Activated effector memory CD4-positive, alpha-beta T cell treated with Interleukin-2 at 50 U/mL for 16 hours (primary cell): ENCODE data around the gene KRTAP10-3.

Experiments used
- DNase-seq: peaks from one replicate; pipeline ENCODE4 v3.0.0-alpha.2; 2020

Gene KRTAP10-3

DNA sequence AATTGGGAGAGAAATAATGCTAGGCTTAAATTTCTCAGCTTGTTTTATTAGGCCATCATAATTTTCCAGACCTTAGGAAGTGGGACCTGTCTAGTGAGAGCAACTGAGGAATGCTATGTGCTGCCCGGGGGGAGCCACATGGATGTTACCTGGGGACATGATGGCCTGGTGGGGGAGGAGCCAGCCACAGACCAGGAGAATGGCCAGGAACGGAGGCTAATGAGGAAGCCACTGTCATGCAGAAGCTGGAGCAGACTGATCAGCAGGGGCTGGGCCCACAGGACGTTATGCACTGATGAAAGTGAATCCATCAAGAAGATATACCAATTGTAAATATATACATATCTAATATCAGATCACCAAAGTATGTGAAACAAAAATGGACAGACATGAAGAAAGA lies 14.0 kb downstream of the KRTAP10-3 start:
- no peak for DNase-seq

DNA sequence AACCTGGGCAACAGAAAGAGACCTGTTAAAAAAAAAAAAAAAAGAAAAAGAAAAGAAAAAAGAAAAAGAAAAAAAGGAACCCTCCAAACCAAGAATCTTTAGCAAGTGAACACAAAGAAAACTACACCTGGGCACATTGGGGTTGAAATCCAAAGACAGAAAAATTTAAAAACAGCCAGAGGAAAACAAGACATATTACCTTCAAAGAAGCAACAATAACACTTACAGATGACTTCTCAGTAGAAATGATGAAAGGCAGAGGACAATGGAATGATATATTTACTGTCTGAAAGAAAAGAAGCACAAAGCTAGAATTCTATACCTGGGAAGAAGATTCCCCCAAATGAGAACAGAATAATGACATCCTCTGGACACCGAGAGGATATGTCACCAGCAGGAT lies 15.9 kb downstream of the KRTAP10-3 start:
- DNase-seq = no peak

DNA sequence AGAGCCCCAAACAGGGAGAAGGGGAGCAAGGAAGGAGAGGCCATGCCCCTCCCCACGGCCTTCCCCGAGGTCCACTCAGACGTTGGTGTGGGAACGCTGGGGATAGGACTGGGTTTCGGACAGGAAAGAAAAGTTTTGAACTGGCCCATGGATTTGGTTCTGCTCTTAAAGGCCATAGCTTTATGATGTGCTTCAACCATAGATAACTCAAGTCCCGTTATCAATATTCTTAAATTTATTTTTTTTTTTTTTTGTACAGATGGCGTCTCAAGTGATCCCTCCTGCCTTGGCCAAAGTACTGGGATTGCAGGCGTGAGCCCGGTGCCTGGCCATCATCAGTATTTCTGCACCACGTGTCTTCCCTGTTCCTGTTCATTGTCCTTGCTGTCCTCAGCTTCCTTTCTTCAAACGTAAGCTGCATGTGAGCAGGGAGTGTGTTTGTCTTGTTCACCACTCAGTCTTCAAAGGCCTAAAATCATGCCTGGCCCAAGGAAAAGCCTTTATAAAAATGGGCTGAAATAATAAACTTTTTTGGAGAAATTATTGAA lies 17.8 kb downstream of the KRTAP10-3 start:
- DNase-seq = no peak

DNA sequence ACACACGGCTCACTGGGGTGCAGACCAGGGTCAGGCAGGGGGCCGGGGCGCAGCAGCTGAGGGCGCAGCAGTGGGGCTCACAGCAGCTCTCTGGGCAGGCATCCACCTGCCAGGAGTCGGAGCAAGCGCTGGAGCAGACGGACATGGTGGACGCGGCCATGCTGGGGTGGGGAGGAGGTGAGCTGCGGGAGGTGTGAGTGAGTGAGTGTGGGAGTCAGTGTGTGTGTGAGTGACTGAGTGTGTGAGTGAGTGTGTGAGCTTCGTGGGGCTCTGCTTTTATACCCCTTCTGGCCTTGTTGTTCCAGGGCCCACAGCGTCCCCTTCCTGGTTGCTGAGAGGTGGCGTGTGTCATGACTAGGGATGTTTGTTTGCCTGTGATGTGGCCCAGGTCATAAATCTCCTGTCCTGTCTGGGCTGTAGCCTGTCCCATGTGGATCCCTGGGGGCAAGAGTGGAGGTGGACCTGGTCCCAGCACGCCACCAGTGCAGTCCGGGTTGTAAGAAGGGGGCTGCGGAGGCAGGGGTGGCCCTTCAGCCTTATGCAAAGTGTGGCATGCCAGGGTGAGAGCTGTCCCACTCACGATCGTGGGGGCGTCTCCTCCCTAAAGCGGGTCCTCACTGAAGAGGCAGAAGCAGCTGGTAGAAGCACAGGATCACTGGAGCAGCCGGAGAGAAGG lies 18.5 kb downstream of the KRTAP10-3 start, which contains the start of gene KRTAP10-1:
Gene KRTAP10-1, minus strand, starts transcription at position 205 of the 676 bp plus-strand sequence. Its CDS starts 45 bp downstream, at position 160.
- no peak for DNase-seq

DNA sequence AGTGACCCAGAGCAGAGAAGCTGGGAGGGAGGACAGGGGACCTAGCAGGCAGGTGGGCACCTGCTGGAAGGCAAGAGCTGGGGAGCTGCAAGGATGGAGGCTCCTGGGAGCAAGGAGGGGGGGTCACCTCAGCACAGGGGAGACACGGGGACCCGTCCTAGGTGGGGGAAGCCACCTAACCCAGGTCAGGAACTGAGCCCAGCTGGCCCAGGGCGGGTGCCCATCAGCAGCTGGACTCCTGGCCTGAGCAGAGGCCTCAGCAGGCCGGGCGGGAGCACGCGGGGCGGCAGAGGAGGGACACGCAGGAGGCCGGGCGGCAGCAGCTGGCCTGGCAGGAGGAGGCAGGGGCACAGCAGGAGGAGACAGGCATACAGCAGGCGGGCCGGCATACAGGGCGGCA lies 19.5 kb downstream of the KRTAP10-3 start:
- no peak for DNase-seq

DNA sequence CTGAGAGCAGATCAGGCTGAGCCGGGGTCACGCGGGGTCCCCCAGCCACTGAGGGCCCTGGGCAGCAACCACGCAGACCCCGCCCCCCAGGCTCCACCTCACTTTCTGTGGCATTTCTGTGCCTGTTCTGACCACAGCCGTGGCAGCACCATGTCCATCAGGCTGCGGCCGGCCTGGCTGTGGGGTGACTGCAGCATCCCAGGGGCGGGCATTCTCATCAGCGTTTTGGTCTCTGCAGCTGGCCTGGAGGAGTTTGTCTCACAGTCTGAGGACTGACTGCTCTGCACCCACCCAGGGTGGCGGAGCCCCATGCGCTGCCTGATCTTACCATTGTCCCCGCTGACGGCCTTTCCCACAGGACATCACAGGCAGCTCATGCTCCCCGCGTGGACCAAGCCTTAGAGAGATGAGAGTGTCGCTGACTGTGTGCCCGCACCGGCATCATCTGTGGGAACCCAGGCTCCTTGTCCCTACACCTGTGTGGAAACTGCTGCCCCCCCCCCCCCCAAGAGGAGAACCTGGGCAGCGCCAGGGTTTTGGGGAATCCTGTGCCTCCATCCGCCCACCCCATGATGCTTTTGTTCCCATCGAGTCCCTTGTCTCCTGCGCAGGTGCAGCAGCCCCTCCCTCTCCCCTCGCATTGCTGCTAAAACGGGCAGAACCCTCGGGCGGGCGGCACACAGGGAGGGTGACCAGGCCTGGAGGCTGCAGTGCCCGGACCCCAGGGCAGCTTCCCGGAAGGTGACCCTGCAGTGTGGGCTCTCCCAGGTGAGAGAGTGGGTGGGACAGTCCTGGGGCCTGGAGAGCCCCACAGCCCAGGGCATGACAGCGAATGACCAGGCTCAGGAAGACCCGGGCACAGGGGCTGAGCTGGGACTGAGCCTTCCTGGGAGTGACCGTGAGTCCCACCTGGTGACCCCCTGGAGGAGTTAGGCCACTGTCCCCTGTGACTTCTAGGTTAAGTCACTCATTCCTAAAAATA lies 20.4 kb downstream of the KRTAP10-3 start:
- no peak for DNase-seq

DNA sequence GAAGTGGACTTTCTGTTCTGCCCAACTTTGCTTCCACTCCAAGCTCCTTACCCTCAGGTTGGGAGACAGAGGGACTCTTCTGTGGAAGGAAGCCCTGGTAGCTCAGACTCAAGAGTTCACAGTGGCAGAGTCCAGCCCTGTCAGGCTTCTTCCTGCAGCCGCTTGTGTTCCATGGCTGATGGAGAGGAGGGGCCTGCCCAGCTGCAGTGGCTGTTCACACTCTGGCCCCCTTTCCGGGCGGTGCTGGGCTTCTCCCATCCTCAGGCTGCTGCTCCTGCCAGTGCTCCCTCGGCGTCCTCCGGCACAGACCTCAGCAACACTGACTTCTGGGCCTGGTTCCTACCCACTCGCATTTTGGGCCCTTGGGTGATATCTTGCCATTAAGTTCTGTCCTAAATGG lies 22.6 kb downstream of the KRTAP10-3 start:
- no peak for DNase-seq

DNA sequence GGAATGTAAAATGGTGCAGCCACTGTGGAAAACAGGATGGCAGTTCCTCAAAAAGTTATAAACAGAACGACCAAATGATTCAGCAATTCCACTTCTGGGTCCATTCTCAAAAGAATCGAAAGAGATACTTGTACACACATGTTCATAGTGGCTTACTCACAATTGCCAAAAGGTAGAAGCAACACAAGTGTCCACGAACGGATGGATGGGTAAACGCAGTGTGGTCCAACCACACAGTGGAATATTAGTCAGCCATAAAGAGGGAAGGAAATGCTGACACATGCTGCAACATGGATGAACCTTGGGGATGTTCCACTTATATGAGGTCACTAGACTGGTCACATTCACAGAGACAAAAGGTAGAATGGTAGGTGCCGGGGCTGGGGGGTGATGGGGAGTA lies 23.9 kb downstream of the KRTAP10-3 start:
- DNase-seq = no peak

DNA sequence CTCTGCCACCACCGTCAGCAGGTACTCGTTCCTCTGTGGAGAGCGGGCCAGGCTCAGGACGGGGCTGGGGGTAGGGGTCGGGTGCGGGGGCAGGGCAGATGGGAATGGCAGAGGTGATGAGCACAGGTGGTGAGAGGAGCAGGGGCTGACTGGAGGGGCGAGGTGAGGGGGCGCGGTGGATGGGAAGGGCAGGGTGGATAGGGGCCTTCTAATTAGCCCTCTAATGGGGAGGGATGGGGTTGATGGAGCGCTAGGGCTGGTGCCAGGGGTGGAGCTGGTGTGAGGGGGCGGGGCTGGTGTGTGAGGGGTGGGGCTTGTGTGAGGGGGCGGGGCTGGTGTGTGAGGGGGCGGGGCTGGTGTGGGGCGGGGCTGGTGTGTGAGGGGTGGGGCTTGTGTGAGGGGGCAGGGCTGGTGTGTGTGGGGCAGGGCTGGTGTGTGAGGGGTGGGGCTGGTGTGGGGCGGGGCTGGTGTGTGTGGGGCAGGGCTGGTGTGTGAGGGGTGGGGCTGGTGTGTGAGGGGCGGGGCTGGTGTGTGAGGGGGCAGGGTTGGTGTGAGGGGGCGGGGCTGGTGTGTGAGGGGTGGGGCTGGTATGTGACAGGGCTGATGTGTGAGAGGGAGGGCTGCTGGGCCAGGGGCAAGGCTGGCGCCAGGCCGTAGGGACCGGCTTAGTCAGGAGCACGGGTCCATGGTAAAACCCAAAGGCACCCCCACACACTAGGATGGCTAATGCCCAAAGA lies 24.5 kb downstream of the KRTAP10-3 start:
- DNase-seq = no peak

DNA sequence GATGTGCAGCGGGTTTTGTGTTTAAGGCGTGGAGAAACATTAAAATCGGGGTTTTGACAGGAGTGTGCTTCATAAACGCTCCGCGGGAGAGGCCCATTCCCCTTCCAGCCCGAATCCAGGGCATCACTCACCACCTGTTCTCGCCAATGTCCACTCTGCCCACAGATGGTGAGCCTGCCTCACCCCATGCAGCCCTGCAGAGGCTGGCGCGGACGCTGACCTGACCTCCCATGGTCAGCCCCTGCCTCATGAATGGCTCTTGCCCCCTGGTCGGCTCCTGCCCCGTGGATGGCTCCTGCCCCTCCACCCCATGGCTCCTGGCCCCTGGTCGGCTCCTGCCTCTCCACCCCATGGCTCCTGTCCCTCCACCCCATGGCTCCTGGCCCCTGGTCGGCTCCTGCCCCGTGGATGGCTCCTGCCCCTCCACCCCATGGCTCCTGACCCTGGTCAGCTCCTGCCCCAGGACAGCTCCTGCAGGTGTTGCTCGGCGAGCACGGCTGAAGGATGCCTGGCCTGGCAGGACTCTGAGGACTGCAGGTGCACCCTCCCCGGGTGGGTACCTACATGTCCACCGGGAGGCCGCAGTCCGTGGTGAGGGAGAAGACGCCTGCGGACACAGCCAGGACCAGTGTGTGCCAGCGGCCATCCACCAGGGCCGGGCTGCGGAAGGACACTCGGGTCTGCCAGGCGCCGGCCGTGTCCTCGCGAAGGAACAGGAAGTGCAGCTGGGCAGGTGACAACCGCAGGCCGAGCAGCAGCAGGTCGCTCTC lies 25.3 kb downstream of the KRTAP10-3 start:
- no peak for DNase-seq

DNA sequence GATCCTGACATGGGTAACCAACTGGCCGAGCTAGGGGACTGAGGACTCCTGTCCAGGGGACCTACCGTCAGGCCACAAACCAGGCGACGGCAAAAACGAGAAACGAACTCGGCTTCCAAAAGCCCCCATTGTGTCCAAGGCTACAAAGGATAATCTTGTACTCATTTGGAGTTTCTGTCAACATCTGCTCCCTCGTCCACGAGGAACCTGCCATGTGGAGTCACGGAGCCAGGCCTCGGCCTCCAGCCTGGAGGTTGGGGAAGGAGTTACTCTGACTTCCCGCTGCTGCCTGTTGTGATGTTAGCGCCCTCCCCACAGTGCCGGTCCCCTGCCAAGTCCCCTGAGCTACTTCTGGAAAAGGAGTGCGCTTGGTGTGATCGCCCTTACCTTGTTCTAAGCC lies 25.9 kb downstream of the KRTAP10-3 start:
- DNase-seq = no peak

DNA sequence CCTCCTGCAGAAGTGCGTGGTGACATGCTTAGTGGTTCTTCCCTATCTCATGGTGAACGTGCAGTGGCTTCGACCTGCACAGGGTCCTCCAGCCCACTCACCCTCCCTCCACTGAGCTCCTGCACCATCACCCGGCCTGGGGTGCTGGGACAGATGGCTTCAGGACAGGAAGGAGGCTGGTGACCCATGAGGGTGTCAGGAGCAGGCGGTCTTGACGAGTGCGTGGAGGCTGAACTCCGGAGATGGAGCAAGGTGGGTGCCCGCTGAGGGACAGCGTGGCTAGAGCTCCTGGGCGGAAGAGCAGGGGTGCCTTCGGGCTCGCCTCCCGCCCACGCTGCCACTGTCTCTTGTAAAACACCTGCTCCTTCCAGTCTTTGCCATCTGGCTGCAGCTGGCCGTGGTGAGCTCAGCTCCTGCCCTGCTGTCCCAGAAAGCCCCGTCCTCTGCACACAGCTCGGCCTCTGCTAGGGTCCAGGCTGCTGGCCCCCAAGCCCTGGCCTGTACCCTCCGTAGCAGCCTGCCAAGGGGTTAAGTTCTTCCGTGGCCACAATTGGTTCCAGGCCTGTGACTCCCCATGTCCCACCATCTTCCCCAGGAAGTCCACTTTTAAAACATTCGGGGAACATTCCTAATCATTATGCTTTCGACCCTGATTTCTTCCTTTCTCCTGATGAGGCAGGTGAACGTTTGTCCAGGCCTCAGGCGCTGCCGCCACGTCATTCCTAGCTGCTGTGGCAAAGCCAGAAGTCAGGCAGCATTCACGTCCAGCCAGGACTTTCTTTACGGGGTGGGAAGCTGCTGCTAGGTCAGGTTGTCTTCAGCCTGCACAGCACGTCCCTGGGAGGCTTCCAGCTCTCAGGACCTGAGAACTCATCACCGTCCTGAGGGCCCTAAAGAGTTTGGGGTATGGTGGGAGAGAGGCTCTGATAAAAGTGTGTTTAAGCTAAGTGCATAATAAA lies 26.7 kb downstream of the KRTAP10-3 start:
- no peak for DNase-seq

DNA sequence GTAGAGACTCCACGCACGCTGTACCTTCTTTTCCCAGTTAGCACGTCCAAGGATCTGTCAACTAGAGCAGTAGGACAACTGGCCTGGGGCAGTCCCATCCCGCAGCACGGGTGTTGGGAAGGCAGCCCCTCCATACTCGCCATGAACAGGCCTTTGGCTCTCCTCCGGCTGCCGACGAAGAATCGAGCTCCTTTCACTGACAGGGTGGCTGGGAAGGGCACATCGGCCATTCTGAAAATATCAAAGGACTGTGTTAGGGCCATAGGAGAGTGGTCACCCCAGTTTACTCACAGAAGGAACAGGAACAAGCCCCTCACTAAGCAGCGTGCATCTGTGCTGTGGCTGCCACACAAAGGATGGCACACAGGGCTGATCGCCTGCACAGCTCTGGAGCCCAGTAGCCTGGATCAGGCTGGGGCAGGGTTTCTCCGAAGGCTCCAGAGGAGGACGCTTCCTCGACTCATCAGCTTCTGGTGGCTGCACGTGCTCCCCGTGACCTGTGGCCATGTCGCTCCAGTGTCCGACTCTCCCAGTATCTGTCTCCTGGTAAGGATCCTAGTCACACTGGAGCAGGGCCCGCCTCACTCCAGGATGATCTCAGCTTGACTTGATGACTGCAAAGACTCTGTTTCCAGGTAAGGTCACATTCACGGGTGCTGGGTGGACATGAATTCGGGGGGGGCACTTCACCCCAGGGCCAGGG lies 27.5 kb downstream of the KRTAP10-3 start:
- no peak for DNase-seq

DNA sequence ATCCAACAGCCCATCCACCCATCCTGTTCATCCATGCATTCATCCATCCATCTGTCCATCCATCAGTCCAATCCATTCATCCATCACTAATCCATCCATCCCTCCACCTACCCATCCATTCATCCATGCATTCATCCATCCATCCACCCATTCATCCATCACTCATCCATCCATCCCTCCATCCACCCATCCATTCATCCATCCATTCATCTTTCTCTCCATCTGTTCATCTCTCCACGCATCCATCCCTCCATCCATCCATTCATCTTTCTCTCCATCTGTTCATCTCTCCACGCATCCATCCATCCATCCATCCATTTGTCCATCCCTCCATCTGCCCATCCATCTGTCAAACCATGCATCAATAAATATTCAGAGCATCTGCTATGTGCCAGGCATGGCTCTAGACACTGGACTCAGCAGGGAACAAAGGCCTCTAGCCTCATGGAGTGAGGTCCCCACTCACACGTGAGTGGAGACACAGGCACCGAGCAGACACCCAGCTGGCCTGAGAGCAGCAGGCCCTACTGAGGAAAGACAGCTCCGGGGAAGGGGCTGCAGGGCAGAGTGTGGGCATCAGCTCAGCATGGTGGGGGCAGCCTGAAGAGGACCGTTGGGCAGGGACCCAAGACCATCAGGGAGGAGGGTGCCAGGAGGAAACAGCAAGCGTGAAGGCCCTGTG lies 28.2 kb downstream of the KRTAP10-3 start:
- no peak for DNase-seq

DNA sequence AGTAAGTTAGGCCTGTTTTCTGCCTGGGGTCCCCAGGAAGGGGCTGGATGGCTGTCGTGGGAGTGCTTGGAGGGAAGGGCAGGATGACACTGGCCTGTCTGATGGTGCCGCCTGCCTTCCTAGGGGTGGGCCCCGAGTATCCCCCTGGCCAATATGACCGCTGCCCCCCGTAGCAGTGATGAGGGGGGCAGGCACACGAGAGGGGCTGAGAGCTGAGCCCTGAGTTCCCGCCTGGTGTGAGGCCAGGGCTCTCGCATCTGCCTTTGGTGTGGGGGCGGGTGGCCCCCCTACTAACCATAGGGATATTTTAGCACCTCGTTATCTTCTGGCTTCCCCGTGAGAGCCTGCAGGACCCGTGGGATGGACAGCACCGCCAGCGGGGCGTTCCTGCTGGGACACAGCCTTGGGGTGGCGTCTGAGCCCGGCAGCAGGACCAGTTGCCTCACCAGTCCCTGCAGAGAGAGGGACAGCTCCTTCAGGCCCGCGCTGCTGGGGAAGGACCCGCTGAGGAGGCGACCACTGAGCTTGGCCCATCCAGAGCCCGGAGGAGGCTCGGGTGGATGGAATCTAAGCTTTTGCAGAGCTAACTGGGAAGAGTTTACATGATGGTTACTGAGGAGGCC lies 29.0 kb downstream of the KRTAP10-3 start:
- no peak for DNase-seq

DNA sequence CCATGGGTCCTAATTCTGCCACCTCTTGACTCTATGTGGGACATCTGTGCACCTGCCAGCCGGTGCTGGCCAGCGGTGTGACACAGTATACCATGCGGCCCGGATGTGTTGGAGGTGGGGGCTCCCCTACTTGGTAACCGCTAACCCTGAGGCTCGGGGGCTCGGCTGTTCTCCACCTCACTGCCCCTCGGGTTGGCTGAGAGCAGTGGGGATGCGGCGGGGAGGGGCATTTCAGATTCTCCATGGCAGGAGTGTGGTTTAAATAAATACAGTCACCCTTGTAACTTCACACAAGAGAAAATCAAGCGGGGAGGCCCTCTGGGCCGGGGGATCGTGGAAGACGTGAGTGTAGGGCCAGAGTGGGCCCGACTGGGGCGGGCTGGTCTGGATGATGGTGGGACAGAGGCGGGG lies 29.6 kb downstream of the KRTAP10-3 start:
- DNase-seq = no peak

DNA sequence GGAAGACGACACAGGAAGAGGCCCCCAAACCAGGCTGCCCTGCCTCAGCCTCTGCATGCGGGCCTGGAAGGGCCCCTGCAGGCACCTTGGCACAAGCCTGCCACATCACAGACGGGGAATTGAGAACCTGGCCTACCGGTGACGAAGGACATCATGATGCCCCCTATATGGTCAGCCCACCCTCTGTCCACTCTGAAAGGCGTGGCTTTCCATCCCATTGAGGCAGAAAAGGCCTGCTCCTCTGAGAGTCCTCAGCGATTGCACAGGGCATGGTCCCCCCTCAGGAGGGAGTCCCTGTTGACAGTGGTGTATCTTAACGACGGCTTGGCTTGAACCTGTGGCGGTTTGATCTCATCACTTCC lies 30.0 kb downstream of the KRTAP10-3 start:
- no peak for DNase-seq

DNA sequence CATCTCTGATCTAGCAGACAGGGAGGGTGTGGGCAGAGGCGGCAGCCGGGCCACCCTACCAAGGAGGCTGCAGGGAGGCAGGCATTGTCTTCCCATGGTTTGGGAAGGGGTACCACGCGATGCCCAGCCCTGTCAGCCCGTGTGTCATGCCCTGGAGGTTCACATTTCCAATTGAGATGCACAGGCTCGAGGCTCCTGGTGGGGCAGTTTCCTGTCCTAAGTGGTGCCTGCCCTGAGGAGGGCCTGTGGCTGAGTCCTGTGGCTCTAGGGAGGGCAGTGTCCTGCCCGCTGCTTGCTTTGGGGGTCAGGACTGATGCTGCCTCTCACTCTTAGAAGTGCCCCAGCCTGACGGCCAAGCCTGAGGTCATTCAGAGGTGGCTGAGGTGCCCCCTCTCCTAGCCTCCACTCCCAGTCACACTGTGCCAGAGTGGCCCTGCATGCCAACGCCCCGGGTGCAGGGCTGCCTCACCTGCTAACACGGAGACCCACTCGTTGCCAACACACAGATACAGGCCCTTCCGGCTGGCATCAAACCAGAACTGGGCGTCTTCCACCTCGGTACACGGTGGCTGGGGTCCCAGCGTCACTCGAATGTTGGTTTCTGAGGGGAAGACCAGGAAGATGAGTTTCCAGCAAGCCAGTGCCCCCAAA lies 30.5 kb downstream of the KRTAP10-3 start:
- DNase-seq = no peak
